Measurements from ENCODE around the gene SERPINB7.
"Not testable (repeated sequence)": the region's sequence is repeated elsewhere in the genome, so short reads cannot be mapped to it uniquely, and the experiment has no call there.

Gene SERPINB7, protein sequence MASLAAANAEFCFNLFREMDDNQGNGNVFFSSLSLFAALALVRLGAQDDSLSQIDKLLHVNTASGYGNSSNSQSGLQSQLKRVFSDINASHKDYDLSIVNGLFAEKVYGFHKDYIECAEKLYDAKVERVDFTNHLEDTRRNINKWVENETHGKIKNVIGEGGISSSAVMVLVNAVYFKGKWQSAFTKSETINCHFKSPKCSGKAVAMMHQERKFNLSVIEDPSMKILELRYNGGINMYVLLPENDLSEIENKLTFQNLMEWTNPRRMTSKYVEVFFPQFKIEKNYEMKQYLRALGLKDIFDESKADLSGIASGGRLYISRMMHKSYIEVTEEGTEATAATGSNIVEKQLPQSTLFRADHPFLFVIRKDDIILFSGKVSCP

DNA sequence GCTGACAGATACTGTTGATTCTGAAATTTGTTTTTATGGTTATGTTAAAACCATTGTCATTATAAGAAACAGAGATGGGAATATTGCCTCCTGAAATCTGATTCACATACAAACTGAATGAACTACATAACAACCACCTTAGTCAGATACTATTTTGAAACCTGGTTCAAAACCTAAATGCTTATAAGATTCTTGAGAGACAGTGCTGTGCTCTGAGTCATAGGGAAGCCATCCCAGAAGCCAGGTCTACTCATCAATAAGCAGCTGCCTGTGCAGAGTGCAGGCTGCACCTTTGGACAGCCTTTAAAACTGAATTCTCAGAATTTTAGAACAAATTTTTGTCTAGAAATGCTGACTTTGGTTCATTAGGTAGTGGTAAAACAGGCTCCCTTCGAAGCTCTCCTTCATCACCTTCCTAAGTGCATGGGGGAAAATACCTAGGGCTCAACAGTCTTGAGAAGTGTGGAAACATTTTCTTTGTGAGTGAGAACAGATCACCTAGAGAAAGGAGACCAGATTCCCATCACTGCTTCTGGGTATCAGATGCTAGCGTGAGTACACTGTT, at the start of gene SERPINB7:
SERPINB7 (plus strand) TSS at position 253 of the 565 bp plus-strand sequence. CDS start 6,955 bp downstream, outside the sequence.
- no peak for DNase-seq (ENCODE audit: low read depth in 2 of 2)

DNA sequence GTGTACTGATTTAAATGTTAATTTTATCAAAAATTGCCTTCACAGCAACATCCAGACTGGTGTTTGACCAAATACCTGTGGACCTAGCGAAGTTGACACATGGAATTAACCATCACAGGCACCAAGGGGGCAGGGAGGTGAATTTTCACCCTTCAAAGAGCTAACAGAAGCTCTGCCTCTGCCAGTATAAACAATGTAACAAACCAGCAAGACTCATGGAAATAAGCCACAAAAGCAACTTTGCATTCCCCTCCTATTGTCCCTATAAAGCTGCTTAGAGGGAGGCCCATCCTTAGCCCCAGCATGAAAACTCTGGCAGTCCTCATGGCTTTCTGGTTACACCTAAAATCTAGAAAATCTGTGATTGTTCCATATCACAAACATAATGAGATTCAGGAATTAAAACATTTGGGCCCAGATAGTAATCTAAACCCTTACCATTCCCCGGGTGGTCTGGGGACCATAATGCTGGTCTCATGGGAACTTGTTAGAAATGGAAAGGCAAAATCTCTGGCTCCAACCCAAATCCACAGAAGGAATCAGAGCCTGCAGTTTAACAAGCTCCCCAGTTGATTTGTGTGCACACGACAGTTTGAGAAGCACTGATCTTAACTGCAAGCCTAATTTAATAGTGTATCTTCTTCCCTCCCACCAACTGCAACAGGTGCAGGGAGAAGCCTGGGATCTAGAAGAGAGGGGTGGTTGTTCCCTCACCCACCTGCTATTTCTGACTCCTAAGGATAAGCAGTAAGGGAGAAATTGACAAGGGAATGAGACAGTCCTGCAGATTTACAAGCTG, 49.3 kb upstream of the SERPINB7 start:
- DNase-seq (ENCODE audit: low read depth in 2 of 2), result no peak

DNA sequence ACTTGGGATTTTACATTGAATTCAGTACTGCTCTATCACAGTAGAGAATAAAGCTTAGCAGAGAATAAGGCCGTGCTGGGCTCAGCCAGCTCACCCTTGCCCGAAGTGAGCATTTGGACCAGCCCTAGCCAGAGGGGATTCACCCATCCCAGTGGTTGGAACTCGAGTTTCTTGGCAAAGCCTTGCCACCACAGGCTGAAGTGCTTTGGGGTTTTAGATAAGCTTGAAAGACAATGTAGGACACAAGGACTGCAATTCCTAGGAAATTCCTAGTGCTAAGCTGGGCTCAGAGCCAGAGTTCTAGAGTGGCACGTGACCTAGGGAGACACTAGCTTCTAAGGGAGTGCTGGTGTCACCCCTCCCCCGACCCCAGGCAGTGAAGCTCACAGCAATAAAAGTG, 44.4 kb upstream of the SERPINB7 start:
- DNase-seq (ENCODE audit: low read depth in 2 of 2), result no peak

DNA sequence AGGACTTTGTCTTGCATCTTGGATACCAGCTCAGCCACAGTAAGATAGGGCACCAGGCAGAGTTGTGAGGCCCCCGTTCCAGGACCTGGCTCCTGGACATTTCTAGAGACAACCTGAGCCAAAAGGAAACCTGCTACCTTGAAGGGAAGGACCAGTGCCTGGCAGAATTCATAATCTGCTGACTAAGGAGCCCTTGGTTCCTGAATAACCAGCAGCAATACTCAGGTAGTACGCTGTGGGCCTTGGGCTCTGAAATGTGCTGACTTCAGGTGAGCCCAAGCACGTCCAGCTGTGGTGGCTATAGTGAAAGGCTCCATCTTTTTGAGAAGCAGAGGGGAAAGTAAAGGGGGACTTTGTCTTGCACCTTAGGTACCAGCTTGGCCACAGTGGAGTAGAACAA, 44.0 kb upstream of the SERPINB7 start:
- DNase-seq (ENCODE audit: low read depth in 2 of 2), result no peak

DNA sequence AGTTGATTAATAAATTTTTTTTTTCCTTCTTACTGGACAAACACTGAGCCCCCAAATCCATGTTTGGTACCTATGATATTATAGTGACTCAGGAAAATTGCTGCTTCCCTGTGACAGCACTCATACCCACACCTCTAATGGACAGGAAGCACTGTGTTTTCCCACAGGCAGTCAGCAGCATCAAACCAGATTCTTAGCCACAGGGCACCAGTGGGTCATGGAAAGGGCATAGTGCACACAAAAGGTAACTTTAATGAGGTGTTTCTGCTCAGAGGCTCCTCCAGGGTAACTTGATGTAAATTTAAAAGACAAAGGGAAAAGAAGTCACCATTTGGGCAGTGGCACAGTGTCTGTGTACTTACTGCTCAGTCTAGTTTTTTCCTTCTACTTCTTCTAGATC, 38.3 kb upstream of the SERPINB7 start:
- no peak for DNase-seq (ENCODE audit: low read depth in 2 of 2)

DNA sequence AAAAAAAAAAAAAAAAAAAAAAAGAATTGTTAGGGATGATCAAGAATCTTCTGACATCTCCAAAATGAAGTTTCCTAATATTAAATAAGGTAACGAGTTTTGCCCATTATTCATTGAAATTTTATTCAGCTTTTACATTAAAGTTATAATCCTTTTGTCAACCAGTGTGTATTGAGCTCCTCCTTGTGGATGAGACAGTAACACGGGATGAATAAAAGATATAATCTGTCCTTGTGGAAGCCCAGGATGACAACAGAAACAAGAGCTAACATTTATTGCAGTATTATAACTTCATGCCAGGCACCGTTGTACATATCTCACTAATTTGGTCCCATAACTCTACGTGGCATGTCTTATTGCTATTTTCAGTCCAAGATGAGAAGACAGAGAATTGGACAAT, 33.4 kb upstream of the SERPINB7 start:
- no peak for DNase-seq (ENCODE audit: low read depth in 2 of 2)

DNA sequence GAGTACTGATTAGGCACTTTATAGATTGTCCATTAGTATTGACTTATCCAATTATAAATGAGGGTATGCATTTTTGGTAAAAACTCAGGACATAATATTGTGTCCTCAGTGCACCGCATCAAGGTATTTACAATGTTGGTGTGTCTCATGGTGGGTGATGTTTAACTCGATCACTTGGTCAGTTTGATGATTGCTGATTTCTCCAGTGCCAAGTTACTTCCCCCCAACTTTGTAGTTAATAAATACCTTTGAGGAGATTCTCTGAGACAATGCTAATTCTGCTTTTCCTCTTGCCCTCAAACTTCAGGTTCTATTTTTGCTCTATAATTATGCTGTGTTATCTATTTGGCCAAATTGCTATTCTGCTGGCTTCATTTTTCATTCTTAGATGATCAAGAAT, 28.2 kb upstream of the SERPINB7 start:
- no peak for DNase-seq (ENCODE audit: low read depth in 2 of 2)

DNA sequence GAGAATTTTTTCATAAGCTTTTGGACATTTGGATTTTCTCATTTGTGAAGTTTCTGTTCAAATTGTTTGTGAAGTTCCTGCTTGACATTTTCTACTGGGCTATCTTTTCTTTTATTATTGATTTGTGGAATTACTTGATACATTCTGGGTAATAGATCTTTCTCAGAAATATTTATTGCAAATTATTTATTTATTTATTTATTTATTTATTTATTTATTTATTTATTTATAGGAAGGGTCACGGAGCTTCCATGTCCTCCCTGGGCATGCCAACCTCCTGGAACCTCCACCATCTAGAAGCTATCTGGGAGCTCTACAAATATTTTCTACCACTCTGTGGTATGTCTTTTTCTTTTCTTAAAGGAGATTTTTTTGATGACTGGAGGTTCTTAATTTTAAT, 25.7 kb upstream of the SERPINB7 start:
- no peak for DNase-seq (ENCODE audit: low read depth in 2 of 2)

DNA sequence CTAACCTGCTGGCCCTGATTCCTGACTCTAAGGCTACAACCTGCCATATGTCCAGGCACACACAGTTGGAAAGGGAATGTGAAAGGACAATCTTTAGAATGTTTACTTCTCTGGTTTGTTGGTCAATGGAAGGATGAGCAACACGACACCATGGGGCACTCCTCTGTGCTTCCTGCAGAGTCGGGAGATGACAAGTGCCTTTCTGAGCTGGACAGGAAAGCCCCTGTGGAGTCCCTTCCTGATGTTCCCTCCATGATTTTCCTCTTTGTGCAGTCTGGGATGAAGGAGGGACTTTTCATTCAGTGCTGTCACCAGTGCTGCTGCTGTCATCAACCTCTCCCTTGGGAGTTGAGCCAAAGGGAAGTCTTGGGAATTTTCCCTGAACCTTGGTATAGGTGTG, 22.6 kb upstream of the SERPINB7 start:
- DNase-seq (ENCODE audit: low read depth in 2 of 2), result no peak

DNA sequence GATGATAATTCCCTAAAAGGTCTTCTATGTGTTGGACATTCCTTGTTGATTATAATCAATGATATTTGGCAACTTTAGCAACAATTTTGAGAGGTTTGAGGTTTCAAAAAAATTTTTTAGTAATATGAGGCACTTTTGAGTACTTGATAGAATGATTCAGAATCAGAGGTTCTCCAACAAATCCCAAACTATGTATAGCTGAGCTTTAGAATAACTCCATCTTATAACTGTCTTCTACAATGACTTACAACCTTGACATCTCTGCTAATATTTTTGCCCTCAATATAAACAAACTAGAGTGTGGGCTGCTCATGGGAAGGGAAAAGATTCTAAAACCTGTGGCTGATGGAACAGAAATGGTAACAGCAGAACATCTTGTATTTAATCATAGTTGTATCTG, 21.5 kb upstream of the SERPINB7 start:
- DNase-seq (ENCODE audit: low read depth in 2 of 2), result no peak

DNA sequence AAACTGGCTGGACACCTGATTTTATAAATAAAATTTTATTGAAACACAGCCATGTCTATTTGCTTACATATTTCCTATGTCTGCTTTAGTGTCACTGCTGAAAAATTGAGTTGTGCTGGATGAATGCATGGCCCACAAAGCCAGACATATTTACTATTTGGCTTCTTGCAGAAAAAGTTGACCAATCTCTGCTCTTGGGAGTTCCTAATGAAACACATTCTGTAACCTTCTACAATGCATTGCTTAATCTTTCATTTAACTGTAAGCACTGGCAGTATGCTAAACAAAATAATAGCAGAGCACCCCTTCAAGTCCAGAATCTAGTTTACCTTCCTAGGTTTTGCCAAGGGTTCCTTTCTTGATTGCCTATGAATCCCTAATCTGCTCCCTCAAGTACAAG, 17.7 kb upstream of the SERPINB7 start:
- DNase-seq (ENCODE audit: low read depth in 2 of 2), result no peak

DNA sequence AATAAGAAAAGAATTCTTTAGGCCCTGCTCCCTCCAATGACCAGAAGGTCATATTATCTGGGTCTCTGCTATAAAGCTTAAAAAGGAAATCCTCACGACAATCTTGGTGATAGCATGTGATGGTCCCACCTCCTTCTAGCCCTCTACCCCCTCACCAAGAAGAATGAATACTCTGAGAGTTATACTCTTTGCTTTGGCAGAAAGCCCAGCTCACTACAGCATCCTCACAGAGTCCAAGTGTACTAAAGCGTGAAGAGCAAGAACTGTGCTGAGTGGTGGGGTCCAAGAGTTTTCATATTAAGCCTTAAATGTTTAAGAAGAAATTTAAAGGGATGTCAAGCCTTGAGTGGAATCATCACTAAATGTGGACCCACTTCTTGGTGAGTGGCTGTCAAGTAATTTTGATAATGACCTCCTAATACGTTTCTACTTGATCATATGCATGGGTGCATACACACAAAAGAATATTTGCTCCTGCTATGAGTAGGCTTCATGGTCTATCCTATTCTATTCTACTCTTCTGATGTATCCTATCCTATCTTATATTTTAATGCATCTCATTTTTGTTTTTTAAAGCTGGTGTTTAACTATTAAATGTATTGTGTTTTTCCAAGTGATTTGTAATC, 16.5 kb upstream of the SERPINB7 start:
- DNase-seq (ENCODE audit: low read depth in 2 of 2), result no peak

DNA sequence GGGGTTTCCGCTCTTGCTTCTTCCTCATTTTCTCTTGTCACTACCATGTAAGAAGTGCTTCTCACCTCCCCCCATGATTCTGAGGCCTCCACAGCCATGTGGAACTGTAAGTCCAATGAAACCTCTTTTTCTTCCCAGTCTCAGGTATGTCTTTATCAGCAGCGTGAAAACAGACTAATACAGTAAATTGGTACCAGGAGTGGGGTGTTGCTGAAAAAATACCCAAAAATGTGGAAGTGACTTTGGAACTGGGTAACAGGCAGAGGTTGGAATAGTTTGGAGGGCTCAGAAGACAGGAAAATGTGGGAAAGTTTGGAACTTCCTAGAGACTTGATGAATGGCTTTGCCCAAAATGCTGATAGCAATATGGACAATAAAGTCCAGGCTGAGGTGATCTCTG, 15.4 kb upstream of the SERPINB7 start:
- not testable (repeated sequence) for DNase-seq (ENCODE audit: low read depth in 2 of 2)

DNA sequence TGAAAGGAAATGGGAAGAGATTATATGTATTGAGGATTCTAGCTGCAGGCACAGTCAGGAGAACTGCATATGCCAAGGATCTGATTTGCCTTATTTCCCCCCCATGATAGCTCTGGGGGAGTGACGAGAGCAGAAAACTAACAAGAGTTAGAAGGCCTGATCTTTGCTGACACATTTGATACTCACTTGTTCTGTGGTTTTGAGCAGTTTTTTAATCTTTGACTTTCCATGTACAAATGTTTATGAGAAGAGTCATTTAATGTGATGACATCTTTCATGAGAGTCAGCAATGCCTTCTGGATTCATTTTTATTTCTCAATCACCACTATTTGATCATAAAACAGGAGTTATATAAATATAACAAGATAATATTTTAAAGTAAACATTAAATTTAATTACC, 12.7 kb upstream of the SERPINB7 start:
- DNase-seq (ENCODE audit: low read depth in 2 of 2), result no peak

DNA sequence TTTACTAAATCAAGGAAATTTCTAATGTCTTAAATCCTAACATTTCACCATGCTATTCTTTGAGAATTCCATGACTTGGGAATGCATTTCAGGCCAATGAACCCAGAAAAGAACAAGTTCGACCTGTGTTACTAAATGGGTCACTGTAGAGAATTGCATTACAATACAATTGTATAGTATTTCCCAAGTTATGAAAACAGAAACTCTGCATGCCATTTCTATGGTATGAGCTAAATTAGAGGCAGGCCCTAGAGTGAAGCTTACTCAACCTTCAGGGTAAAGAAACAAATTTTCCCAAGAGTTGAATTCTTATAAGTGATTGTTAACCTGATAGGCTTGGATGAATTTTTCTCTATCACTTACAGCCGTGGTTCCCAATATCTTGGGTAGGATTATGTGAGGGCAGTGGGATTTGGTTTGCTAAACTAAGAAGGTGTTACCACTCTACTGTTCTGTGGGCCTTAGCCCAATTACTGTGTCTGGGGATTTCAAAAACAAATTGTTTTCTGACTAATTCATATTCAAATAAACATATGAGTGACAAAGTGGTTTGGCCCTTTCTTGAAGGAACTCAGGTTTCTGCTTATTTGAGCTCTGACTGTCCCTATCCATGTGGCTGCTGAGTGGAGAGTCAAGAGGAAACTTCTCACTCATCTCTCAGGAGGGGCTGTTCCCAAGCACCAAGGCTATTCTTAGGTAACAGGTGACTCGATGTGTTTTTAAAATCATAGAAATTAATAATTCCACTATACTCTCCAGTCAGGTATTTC, 11.2 kb upstream of the SERPINB7 start:
- no peak for DNase-seq (ENCODE audit: low read depth in 2 of 2)

DNA sequence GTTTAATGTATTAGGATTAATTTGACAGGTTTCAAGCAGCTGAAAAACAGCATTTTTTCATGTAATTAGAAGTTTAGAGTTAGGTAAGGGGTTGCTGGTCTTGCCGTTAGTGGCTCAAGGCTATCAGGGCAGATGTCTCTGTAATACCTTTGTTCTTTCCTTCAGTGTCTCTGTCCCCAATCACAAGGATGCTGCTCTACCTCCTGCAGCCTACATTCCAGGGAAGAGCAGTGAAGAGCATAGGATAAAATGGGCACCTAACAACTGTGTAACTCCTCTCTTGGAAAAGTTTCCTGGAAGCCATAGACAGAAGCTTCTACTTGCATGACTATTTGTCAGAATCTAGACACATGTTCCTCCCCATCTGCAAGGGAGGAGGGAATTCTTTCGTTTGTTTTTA, 9.4 kb upstream of the SERPINB7 start:
- no peak for DNase-seq (ENCODE audit: low read depth in 2 of 2)

DNA sequence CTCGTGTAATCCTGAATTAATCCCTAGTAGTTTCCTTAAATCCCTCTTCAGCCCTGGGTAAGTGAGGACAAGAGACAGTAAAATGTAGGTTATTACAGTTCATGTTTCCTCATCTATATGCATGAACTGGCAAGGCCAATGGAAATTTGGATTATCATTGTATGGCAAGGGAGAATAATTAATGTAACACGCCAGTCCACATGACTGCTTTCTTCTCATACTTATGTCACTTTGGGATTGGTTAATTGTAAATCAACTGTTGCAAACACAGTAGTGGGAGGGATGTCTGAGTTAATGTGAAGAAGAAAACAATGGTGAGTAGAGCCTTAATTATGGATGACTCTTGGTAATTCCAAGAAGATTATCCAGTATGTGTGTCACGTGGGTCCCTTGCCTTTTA, 1.7 kb upstream of the SERPINB7 start:
- no peak for DNase-seq (ENCODE audit: low read depth in 2 of 2)

DNA sequence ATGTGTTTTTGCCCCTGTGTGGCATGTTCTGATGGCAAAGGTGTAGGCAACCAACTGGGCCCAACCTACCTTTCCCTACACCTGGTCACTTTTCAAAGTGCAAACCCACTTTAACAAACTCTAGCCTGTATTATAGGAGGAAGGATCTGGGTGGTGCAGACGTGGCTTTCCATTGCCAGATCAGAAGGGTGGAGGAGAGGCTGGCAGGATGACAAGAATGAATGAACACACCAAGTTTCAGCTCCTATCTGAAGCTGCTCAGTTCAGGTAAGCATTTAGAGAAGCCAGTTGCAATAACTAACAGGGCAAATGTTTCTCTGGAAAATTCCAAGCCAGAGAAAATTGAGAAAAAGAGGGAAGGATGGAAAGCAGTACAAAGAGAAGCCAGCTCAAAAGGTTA, 707 bp upstream of the SERPINB7 start:
- no peak for DNase-seq (ENCODE audit: low read depth in 2 of 2)

DNA sequence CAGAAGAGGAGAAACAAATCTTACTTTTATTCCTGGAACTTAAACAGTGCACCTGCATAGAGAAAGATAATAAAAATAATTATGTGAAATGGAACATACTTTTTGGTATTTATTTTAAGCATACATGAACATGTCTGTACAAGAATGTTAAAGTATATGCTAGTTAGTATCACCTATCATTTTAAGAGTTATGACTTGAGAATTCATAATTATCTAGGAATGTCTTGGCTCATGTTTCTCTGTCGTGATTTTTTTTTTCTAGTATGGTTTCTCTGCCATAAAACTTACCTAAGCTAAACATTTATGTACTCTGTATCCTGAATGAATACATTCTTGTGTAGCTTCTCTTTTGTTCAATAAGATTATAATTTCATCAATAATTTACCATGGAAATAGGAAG, 4.2 kb downstream of the SERPINB7 start:
- no peak for DNase-seq (ENCODE audit: low read depth in 2 of 2)

DNA sequence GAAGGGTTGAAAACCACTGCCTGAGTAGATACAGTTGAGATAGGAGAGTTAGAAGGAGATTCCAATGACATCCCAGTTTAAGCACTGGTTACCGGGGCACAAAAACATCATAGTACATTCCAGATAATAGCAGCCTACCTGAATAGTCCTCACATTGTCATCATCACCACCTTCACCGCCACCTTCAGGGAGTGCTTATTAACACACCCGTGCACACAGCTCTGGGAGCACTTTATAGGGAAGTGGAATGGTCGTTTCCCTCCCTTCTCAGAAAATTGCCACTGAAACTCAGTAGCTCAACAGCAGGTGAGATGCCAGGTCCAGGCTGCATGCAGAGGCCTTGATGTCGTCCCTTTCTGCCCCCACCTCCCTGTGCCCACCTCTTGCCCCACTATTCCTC, 8.2 kb downstream of the SERPINB7 start:
- DNase-seq (ENCODE audit: low read depth in 2 of 2), result no peak

DNA sequence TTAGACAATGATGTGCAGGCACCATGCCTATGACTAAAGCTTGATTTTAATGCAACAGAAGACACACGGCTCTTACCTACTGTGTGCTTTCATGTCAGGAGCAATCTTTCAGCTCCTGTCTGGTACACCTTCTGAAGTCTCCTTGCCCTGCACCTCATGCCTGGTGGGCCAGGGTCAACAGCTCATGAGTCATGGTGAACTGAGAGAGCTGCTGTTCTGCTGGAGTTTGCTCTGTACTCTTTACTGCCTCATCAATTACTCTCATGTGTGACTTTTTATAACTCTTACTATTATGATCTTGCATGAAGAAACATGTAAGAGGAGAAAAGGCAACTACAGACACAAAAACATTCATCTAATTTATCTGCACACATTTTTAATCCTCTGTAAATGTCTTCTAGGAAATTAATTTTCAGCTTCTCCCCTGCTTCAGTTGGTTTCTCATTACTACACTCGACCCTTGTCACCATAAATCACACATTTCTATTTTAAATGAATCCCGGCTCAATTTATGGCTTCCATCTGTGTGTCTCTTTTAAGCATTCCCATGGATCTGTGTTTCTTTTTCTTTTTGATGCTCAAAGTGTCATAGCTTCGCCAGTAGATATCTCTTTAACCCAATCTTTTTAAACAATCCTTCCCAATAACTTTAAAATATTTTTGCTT, 9.7 kb downstream of the SERPINB7 start:
- DNase-seq (ENCODE audit: low read depth in 2 of 2), result no peak

Measured in activated CD4-positive, alpha-beta T cell treated with anti-CD3 and anti-CD28 coated beads for 24 hours (primary cell).